Stimulated activated CD4-positive, alpha-beta T cell treated with anti-CD3 and anti-CD28 coated beads, Interleukin-12 subunit alpha, Interleukin-12 subunit beta, amount 100 ng/mL, for 24 hours (primary cell): ENCODE results near the gene ODAD2.
"Not testable (repeated sequence)": the region's sequence is repeated elsewhere in the genome, so short reads cannot be mapped to it uniquely, and the experiment has no call there.

Experiments
- DNase-seq, 2 experiments: peaks; one replicate each; pipeline ENCODE4 v3.0.0-alpha.2; 2020; ENCODE audit warnings: low read depth in 2 of 2

Gene ODAD2

DNA sequence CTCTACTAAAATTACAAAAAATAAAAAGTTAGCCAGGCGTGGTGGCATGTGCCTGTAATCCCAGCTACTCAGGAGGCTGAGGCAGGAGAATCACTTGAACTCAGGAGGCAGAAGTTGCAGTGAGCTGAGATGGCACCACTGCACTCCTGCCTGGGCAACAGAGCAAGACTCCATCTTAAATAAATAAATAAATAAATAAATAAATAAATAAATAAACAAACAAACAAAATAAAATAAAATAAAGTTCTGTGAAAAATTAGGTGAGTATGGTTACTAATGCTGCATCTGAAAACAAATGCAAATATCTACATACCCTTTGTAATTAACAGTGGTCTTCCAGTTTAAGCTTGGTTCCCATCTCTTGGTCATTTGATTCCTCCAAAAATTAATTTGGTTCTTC is 28.1 kb downstream of the ODAD2 start:
- not testable (repeated sequence) for DNase-seq

GRCh38 chr10:27969931-27970330 is 28.9 kb downstream of the ODAD2 start:
- not testable (repeated sequence) for DNase-seq

- no peak for DNase-seq
These were observed 39.7 kb downstream of the ODAD2 start for GRCh38 chr10:27959093-27959715.

GRCh38 chr10:27958383-27958782 is 40.5 kb downstream of the ODAD2 start:
- DNase-seq: not testable (repeated sequence)

DNA sequence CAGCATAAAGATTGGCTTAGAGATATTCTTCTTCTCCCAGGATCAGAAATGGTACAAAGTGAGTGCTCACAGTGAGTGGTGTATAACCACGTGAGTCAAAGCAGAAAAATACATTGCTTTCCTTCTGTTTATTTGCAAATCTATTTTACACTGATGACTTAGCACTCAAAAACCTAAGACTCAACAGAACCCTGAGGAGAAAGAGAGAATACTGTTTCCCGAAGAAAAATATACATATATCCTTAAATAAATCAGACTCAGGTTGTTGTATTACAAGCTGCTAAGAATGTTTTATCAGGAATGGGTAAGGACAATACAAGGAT is 48.7 kb downstream of the ODAD2 start:
- DNase-seq: no peak

DNA sequence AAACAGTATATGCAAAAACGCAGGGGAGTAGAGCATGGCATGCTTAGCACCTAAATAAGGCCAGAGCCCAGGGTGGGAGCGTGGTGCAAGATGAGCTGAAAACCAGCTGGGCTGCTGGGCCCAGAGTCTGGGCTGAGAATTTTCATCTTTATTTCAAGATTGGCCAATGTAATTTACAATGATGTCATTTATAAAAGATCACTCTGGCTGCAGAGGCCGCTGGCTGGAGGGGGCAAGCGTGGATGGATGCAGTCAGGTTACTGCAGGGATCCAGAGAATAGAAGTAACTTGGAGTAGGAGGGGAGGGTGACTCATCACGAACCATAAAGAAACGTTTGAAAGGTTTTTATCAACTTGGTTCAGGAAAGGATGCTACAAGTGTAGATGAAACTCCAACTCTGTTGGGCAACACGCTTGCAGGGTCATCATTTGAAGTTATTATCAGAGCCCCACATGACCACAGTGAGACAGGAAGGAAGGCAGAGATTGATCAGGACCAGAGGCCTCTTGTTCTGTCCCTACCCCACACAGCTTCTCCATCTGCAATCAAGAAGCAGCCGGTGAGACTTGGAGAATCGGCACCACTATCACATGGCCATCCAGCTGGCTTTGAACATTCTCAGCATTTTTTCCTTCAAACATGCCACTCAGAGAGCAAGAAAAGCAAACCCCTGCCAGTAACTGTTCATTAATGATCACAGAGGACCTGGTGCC is 49.2 kb downstream of the ODAD2 start:
- DNase-seq: no peak

- DNase-seq: no peak
These were observed 50.7 kb downstream of the ODAD2 start for GRCh38 chr10:27948186-27948585.

DNA sequence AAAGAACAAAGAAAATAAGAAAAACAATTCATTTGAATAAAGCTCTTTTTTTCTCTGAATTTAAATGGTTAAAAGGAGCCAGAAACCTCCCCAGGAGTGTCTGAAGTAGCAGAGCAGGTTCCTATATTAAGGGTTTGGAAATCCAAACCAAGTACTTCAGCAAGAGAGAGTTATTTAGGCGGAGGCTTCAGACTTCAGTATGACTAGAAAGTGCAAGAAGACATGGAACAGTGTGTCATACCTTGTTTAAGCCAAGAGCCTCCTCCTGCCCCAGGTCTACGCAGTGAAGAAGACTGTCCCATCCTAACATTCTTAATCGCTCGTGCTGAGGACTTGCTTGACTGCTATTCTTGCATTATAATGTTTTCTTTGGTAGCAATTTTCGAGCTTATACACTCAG is 51.3 kb downstream of the ODAD2 start:
- DNase-seq: no peak

DNA sequence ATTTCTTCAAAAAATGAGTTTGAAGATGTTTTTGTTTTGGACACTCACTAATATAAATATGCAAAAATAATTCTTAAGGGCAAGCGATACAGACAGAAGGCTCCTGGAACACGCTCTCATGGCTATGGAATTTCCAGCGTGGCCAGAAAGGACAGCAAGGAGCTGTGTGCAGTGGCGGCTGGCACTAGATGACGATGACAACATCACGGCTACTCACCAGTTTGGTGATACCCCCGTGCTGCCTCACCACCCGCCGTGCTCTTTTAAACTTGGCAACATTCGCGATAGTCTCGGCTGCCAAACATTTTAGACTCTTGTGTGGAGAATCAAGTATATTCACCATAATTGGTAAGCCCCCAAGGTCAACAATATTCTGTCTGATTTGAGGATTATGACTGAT is 54.9 kb downstream of the ODAD2 start:
- DNase-seq: no peak

GRCh38 chr10:27914888-27915287 is 84.0 kb downstream of the ODAD2 start:
- DNase-seq: no peak

DNA sequence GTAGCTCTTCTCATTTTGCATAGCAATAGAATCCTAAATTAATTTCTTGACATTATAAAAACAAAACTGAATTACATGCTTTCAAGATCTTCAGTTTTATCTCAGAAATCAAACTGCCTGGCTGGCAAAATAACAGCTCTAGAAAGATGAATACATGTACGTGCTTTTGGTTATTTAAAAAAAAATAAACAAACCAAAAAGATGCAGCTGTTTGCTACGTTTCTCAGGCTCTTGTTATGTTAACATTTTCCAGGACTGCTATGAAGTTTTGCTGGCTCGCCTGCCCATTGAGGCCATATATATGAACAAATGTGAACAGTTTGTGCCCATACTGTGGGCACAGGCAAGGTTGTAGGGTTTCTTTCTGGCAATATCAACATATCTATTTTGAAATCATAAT is 86.6 kb downstream of the ODAD2 start:
- no peak for DNase-seq

- DNase-seq: no peak
These were observed 87.3 kb downstream of the ODAD2 start for GRCh38 chr10:27911539-27911938.

GRCh38 chr10:27911011-27911410 is 87.9 kb downstream of the ODAD2 start:
- DNase-seq: no peak

DNA sequence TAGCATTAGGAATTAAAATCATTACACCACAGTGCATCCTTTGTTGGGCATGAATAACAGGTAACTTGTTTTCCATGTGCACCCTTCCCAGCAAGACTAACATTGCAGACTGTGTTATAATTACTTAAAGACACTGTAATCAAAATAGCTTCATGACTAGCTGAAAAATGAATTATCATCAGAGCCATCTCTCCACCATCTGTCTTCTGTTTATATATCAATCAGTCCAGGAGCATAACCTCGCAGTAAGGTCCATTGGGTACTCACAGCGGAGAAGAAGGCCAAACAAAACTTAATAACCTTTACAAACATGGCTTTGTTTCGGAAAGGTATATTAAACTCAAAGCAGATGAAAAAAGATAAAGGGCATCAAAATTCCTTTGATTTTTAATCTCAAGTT is 90.6 kb downstream of the ODAD2 start:
- no peak for DNase-seq

DNA sequence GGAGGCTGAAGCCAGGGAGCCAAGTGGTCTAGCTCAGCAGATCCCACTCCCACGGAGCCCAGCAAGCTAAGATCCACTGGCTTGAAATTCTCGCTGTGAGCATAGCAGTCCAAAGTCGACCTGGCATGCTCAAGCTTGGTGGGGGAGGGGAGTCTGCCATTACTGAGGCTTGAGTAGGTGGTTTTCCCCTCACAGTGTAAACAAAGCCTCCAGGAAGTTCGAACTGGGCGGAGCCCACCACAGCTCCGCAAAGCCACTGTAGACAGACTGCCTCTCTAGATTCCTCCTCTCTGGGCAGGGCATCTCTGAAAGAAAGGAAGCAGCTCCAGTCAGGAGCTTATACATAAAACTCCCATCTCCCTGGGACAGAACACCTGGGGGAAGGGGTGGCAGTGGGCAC is 99.4 kb downstream of the ODAD2 start:
- DNase-seq: not testable (repeated sequence)

DNA sequence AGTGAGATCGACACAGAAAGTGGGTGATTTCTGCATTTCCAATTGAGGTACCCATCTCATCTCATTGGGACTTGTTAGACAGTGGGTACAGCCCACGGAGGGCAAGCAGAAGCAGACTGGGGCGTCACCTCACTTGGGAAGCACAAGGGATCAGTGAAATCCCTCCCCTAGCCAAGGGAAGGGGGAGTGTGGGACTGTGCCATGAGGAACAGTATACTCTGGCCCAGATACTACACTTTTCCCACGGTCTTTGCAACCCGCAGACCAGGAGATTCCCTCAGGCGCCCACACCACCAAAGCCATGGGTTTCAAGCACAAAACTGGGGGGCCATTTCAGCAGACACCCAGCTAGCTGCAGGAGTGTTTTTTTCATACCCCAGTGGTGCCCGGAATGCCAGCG is 99.8 kb downstream of the ODAD2 start:
- DNase-seq: no peak

- DNase-seq: no peak
These were observed 105.4 kb downstream of the ODAD2 start for GRCh38 chr10:27893358-27893954.

- no peak for DNase-seq
These were observed 107.9 kb downstream of the ODAD2 start for GRCh38 chr10:27890971-27891370.

- no peak for DNase-seq
These were observed 109.4 kb downstream of the ODAD2 start for GRCh38 chr10:27889518-27889917.

GRCh38 chr10:27884185-27884641 is 114.7 kb downstream of the ODAD2 start:
- no peak for DNase-seq

DNA sequence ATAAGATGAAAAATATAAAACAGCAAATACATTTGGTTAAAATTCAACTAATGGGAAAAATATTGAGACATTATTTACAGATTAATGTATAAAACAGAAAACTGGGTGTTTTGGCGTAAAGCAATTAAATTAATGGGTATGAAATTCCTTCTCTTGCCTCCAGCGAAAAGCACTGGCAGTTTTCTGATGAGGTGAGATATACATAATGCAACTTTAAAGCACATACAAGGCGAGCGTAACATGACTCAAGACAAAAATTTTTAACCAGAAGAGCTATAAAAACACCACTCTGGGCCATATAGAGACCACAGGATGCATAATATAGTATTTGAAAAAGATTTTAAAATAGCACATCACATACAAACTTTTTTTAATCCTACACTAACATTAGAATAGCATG is 120.6 kb downstream of the ODAD2 start:
- no peak for DNase-seq

- DNase-seq: no peak
These were observed 133.7 kb downstream of the ODAD2 start for GRCh38 chr10:27865221-27865635.

GRCh38 chr10:27861781-27862180 is 137.1 kb downstream of the ODAD2 start:
- no peak for DNase-seq
